GM20000 (cell line): ENCODE measurements around the gene ST13.
"Not testable (repeated sequence)": the region's sequence is repeated elsewhere in the genome, so short reads cannot be mapped to it uniquely, and the experiment has no call there.

Experiments
- DNase-seq: peaks from one replicate; pipeline ENCODE4 v3.0.0; 2012; ENCODE audit warnings: low spot score
- TF ChIP-seq, protein P1 (sequence below): IDR thresholded peaks from 2 replicates; pipeline ENCODE4 v1.5.1; 2012; ENCODE audit warnings: mild to moderate bottlenecking, control low read depth; ENCODE audit errors: extremely low read depth, missing control alignments

ST13 gene

DNA sequence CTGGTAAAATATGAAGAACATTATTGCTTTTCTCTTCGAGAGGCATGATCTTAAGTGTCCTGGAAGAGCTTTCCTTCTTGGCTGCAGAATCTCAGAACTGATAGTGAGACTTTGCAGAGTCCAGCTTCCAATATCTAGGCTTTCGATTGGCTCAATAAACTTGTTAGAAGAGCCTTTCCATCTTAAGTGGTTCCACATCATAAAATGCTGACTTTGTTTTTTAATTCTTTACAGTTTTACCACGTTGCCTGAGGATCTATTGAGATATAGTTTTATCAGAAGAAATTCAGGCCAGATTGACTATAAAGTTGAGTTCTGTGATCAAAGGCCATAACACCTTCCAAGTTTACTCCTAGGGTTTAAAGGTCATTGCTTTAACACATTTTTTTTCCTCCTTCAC, 21.0 kb upstream of the ST13 start:
- no peak for DNase-seq
- TF ChIP-seq, protein P1, sequence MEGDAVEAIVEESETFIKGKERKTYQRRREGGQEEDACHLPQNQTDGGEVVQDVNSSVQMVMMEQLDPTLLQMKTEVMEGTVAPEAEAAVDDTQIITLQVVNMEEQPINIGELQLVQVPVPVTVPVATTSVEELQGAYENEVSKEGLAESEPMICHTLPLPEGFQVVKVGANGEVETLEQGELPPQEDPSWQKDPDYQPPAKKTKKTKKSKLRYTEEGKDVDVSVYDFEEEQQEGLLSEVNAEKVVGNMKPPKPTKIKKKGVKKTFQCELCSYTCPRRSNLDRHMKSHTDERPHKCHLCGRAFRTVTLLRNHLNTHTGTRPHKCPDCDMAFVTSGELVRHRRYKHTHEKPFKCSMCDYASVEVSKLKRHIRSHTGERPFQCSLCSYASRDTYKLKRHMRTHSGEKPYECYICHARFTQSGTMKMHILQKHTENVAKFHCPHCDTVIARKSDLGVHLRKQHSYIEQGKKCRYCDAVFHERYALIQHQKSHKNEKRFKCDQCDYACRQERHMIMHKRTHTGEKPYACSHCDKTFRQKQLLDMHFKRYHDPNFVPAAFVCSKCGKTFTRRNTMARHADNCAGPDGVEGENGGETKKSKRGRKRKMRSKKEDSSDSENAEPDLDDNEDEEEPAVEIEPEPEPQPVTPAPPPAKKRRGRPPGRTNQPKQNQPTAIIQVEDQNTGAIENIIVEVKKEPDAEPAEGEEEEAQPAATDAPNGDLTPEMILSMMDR: no peak

DNA sequence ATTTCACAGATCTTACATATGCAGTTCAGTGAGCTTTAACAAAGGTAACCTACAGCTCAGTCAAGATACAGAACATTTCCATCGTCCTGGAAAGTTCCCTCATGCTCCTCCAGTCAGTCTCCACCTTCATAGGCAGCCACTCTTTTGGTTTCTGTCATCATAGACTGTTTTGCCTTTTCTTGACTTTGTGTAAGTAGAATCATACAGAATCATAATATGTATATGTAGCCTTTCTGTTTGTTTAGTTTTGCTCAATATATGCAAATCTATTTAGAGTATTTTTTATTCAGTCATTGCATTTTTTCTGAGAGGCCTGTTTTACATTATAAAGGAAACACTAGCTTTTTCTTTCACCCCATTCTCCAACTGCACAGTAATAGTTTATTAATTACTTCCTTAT, 20.5 kb upstream of the ST13 start:
- TF ChIP-seq, protein P1: no peak
- DNase-seq: no peak

GRCh38 chr22:40875111-40875510, 18.7 kb upstream of the ST13 start:
- TF ChIP-seq, protein P1: no peak
- no peak for DNase-seq

DNA sequence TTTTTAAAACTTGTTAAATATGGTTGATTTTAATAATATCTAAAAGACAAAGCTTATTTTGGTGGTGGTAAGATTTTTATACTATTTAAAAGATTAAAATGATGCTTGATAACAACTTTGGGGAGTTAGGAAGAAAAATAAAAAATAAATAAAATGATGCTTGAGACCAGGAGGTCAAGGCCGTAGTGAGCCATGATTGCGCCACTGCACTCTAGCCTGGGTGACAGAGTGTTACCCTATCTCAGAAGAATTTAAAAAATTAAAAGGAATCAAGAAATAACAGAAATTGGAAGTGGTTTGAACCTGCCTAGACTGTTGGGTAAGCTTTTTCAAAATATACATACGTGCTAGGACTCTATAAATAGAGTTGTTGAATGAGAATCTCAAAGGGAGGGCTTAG, 17.6 kb upstream of the ST13 start:
- TF ChIP-seq, protein P1: no peak
- DNase-seq: no peak

DNA sequence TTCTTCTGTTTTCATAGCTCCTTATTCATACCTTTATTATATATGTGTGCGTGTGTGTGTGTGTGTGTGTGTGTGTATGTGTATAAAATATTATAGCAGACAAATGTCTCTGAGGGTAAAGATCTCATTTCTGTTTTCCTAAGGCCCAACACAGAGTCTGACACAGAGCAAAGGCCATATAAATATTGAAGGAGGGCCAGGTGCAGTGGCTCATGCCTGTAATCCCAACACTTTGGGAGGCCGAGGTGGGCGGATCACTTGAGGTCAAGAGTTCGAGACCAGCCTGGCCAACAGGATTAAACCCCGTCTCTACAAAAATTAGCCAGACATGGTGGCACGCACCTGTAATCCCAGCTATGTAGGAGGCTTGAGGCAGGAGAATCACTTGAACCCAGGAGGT, 11.9 kb upstream of the ST13 start:
- DNase-seq: not testable (repeated sequence)

- DNase-seq: no peak
- TF ChIP-seq, protein P1: no peak
Observed at GRCh38 chr22:40867109-40867508, 10.7 kb upstream of the ST13 start.

DNA sequence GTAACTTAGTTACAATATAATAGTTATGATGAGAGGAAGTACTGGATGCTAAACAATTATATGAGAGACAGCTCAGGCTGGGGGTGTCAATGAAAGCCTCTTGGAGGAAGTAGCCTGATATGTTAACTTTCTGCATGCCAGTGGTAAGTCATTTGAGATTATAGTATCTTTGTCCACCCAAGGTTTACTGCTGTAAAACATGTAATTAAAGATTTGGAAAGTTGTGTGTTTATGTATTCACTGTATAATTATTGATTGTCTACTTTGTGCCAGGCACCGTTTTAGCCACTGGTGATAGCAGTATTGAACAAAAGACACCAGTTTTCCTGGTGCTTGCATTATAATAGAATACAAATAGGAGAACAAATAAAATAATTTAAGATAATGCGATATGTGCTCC, 6.1 kb upstream of the ST13 start:
- TF ChIP-seq, protein P1: no peak
- DNase-seq: no peak

- TF ChIP-seq, protein P1: no peak
- no peak for DNase-seq
Observed at GRCh38 chr22:40862013-40862412, 5.6 kb upstream of the ST13 start, which contains the start of gene DNAJB7. Gene DNAJB7 (minus strand): TSS chr22:40862113. CDS start chr22:40861994, 119 bp downstream.
